GM10248 (cell line): ENCODE results near the gene ZNF3.
"Not testable (repeated sequence)": the region's sequence is repeated elsewhere in the genome, so short reads cannot be mapped to it uniquely, and the experiment has no call there.

Source experiments
- CTCF ChIA-PET: fragments of 300-600 bp; sonication (Branson Sonifier 250); formaldehyde crosslinking; extraction: SDS; loops from one replicate; lab custom pipeline; 2021; ENCODE audit warnings: antibody characterized with exemption; lab: Yijun Ruan, JAX
- POLR2A ChIA-PET: fragments of 350-650 bp; sonication (Branson Sonifier 250); formaldehyde crosslinking; extraction: SDS; loops from one replicate; lab custom pipeline; 2020; ENCODE audit warnings: antibody characterized with exemption; lab: Yijun Ruan, JAX
- DNase-seq: peaks from one replicate; pipeline ENCODE4 v3.0.0; 2012; ENCODE audit errors: extremely low spot score
- CTCF ChIP-seq: IDR thresholded peaks from 2 replicates; pipeline ENCODE4 v1.5.1; 2012; ENCODE audit warnings: mild to moderate bottlenecking, low read depth; ENCODE audit errors: extremely low read depth, missing control alignments, control extremely low read depth

Gene ZNF3

DNA sequence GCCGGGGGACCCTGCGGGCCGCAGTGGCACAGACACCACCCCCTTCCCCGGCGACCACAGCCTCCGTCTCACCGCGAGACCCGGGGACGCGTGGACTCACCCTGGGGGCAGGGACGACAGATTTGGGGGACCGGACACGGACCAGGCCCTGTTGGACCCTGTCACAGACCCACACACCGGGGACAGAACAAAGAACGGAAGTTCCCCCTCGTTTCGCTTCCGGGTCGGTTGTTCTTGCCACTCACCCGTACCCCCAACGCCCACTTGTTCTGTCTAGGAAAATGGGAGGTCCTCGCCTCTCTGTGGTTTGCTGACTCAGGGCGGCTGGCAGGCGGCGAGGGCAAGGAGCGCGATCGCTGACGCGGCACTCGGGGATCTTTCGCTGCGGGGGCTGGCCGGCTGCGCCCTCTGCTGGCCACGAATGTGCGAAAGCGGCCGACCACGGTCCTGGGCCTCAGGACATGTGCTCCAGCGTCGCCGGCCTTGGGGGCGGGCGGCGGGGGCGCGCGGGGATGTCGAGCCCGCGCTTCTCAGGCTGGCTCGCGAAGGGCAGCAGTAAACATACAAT lies at the start of gene ZNF3:
ZNF3 (minus strand) TSS at position 189 of the 568 bp plus-strand sequence. CDS start 4,366 bp downstream, outside the sequence.
- peak; percentile 97 for DNase-seq
- POLR2A ChIA-PET: interaction anchor here (0.7 to 0.8 kb wide), 3 partner anchors 15 to 523 kb away, joined by 3 to 4 read pairs (median 4); partner anchors contain the start of genes MCM7 and ZNF655
- CTCF ChIA-PET: interaction anchor here (0.9 to 1.5 kb wide), 12 partner anchors 14 to 90 kb away, joined by 3 to 14 read pairs (median 4); partner anchors contain the start of genes AP4M1, MCM7, ZKSCAN1 and ZSCAN21
- TF ChIP-seq CTCF: peak; percentile 92

DNA sequence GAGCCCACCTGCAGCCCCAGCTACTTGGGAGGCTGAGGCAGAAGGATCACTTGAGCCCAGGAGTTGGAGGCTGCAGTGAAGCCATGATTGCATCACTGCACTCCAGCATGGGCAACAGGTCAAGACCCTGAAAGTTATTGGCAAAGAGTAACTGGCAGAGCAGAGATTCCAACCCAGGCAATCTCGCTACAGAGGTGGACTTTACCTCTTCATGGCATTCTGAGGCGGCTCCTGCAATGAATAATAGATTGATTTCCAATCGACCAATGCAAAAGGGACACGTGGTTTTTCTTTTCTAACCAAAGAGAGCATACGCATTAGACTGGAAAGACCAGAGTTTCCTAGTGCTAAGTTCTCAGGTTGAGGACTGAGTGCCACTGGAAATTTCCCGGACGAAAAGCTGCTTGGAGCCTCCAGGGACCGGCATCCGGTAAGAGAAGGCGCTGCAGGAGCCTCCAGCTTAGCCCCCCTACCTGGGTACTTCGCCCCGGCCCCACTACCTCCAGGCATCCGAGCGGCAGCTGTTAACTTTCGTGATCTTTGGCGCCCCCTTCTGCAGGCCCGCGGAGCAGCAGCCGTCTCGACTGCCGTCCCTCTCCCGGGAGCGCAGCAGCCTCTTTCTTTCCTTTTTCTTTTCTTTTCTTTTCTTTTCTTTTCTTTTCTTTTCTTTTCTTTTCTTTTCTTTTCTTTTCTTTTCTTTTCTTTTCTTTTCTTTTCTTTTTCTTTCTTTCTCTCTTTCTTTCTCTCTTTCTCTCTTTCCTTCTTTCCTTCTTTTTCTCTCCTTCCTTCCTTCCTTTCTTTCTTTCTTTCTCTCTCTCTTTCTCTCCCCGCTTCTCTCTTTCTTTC lies 49.3 kb upstream of the ZNF3 start:
- ChIA-PET CTCF (interaction anchor here (0.6 to 8.0 kb wide), 24 partner anchors 8 to 320 kb away, joined by 3 to 114 read pairs (median 6); partner anchors contain the start of genes AP4M1, GAL3ST4, GPC2 and LAMTOR4), POLR2A (no interaction called here)
- peak; percentile 98 for TF ChIP-seq CTCF
- peak; percentile 81 for DNase-seq

- DNase-seq, POLR2A ChIA-PET: not testable (repeated sequence)
- CTCF ChIA-PET: interaction anchor here (0.9 to 8.0 kb wide), 21 partner anchors 7 to 320 kb away, joined by 3 to 114 read pairs (median 6); partner anchors contain the start of genes GAL3ST4, GPC2, LAMTOR4 and TRIM4
Measured at GRCh38 chr7:100130220-100130607, 48.7 kb upstream of the ZNF3 start.

DNA sequence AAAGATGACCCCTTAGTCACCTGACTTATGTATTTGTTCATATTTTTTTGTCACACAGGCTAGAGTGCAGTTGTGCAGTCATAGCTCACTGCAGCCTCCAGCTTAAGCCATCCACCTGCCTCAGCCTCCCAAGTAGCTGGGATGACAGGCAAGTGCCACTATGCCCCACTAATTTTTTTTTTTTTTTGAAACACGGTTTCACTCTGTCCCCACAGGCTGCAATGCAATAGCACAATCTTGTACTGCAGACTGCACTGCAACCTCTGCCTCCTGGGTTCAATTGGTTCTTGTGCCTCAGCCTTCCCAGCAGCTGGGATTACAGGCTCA lies 47.1 kb upstream of the ZNF3 start:
- ChIA-PET CTCF (interaction anchor here (0.8 to 8.0 kb wide), 8 partner anchors 9 to 215 kb away, joined by 3 to 114 read pairs (median 4); partner anchors contain the start of gene LAMTOR4), POLR2A (no interaction called here)
- DNase-seq: no peak
- TF ChIP-seq CTCF: no peak

- ChIA-PET POLR2A (no interaction called here), CTCF (interaction anchor here (0.8 to 8.0 kb wide), 6 partner anchors 10 to 148 kb away, joined by 3 to 114 read pairs (median 8); partner anchors contain the start of gene LAMTOR4)
- DNase-seq: peak; percentile 33
- no peak for TF ChIP-seq CTCF
Measured at GRCh38 chr7:100127866-100128636, 46.5 kb upstream of the ZNF3 start.

DNA sequence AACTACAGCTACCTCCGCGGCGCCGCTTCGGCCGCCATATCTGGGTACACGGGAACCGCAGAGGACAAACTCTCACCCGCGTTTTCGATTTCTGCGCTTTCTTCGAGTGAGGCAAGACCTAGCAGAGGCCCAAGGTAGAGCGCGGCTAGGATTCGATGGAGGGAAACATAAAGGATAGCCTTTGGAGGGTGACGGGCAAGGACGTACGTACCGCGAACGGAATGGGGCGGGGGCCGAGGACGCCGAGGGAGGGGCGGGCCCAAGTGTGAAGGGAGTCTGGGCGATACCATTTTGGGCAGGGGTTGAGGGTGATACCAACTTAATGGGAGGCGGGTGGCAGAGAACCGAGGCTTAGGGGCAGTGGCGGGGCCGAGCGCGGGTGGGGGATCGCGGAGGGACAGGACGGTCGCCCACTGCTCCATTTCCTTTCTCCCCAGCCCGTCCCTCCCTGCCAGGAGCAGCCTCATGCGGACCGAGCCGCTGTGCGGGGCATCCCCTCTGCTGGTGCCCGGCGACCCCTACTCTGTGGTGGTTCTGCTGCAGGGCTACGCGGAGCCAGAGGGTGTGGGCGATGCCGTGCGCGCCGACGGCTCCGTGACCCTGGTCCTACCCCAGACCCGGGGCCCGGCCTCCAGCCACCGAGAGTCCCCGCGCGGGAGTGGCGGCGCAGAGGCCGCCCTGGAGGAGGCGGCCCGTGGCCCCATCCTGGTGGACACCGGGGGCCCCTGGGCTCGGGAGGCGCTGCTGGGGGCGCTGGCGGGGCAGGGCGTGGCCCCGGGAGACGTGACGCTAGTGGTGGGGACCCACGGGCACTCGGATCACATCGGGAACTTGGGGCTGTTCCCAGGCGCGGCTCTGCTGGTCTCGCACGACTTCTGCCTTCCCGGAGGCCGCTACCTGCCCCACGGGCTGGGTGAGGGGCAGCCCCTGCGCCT lies 45.7 kb upstream of the ZNF3 start, which contains the start of gene MBLAC1:
MBLAC1 (plus strand) TSS at position 37 of the 935 bp plus-strand sequence; CDS start at position 466, 429 bp downstream.
- CTCF ChIA-PET: interaction anchor here (0.9 to 8.0 kb wide), 7 partner anchors 11 to 135 kb away, joined by 3 to 114 read pairs (median 5); partner anchors contain the start of gene LAMTOR4
- POLR2A ChIA-PET: interaction anchor here (0.9 kb wide), 1 partner anchor 26 kb away, joined by 5 read pairs; the partner anchor contains the start of genes AP4M1 and MCM7
- TF ChIP-seq CTCF: peak; percentile 4
- peak; percentile 91 for DNase-seq
